ENCODE results near the gene BSG. TPM values are rescaled to one million over a fixed set of nuclear protein-coding genes. Genes with fewer than 3 reads are reported as not detected.

BSG gene
- total RNA-seq, 1 donor from 2014 or later = 366 TPM

GRCh38 chr19:594265-594870 lies 22.0 kb downstream of the BSG start:
- ATAC-seq = no peak
- Histone ChIP-seq H3K36me3 (no peaks in the 10 kb centered on the region), H3K27ac (no peak overlapping the region), H3K4me3 (no peak overlapping the region), H3K9me3 (no peaks in the 10 kb centered on the region), H3K4me1 (peaks cover under 1% of the 10 kb centered on the region), H3K27me3 (ENCODE audit: low read depth) (peaks cover 38% of the 10 kb centered on the region)
- intact Hi-C loops (cut with DNase I) = no loop called here
- no peak for TF ChIP-seq CTCF (IDR thresholded peaks at IDR 0.05)
- no peak for DNase-seq

GRCh38 chr19:595326-596262 lies 23.2 kb downstream of the BSG start:
- no peak overlapping the region for H3K27ac ChIP-seq
- TF ChIP-seq CTCF (IDR thresholded peaks at IDR 0.05) = no peak
- intact Hi-C loops (cut with DNase I) = no loop called here

GRCh38 chr19:596263-596655 lies 23.9 kb downstream of the BSG start:
- no peak for TF ChIP-seq CTCF (IDR thresholded peaks at IDR 0.05)
- ATAC-seq = no peak
- no peaks in the 10 kb centered on the region for H3K9me3 ChIP-seq
- DNase-seq = no peak
- H3K4me1 ChIP-seq = no peaks in the 10 kb centered on the region
- intact Hi-C loops (cut with DNase I) = no loop called here
- H3K27me3 ChIP-seq (ENCODE audit: low read depth) = peaks cover 27% of the 10 kb centered on the region
- no peak overlapping the region for H3K27ac ChIP-seq
- H3K4me3 ChIP-seq = no peak overlapping the region
- no peaks in the 10 kb centered on the region for H3K36me3 ChIP-seq

More at GRCh38 chr19:595326-596262, 23.2 kb downstream of the BSG start:
- ATAC-seq (no peak), DNase-seq (no peak)
- Histone ChIP-seq H3K36me3 (no peaks in the 10 kb centered on the region), H3K4me3 (no peak overlapping the region), H3K9me3 (no peaks in the 10 kb centered on the region), H3K27me3 (ENCODE audit: low read depth) (peaks cover 34% of the 10 kb centered on the region), H3K4me1 (no peaks in the 10 kb centered on the region)

- Histone ChIP-seq H3K36me3 (no peaks in the 10 kb centered on the region), H3K27me3 (ENCODE audit: low read depth) (peaks cover 13% of the 10 kb centered on the region), H3K9me3 (no peaks in the 10 kb centered on the region), H3K4me3 (no peak overlapping the region), H3K27ac (no peak overlapping the region), H3K4me1 (no peaks in the 10 kb centered on the region)
- TF ChIP-seq CTCF (IDR thresholded peaks at IDR 0.05) = no peak
- ATAC-seq (no peak), DNase-seq (no peak)
- intact Hi-C loops (cut with DNase I) = no loop called here
Observed at GRCh38 chr19:597406-598315, 25.3 kb downstream of the BSG start.

- no peak overlapping the region for H3K4me3 ChIP-seq
- peaks cover 9% of the 10 kb centered on the region for H3K27me3 ChIP-seq (ENCODE audit: low read depth)
- no peaks in the 10 kb centered on the region for H3K4me1 ChIP-seq
- TF ChIP-seq CTCF (IDR thresholded peaks at IDR 0.05) = no peak
- no peaks in the 10 kb centered on the region for H3K9me3 ChIP-seq
- H3K27ac ChIP-seq = no peak overlapping the region
- ATAC-seq (no peak), DNase-seq (no peak)
- H3K36me3 ChIP-seq = no peaks in the 10 kb centered on the region
- intact Hi-C loops (cut with DNase I) = no loop called here
Observed at GRCh38 chr19:601310-601709, 28.9 kb downstream of the BSG start.
